Mucosa of rectum (tissue), 2 donors: Measurements from ENCODE around the gene SPATA18.

Experiments used
- H3K27ac ChIP-seq, 2 donors: one replicate each; pipeline ENCODE4 v1.7.0; 2013; ENCODE audit warnings: inconsistent platforms in 2 of 2, low read depth in 2 of 2, low read length in 2 of 2
- H3K27me3 ChIP-seq, 2 donors: one replicate each; pipeline ENCODE4 v1.7.0; 2013; ENCODE audit warnings: low read length in 2 of 2; ENCODE audit not compliant: control insufficient read depth in 2 of 2, insufficient read depth in 2 of 2
- H3K36me3 ChIP-seq, 2 donors: one replicate each; pipeline ENCODE4 v1.7.0; 2013; ENCODE audit warnings: low read length in 2 of 2; ENCODE audit not compliant: control insufficient read depth in 2 of 2, insufficient read depth in 2 of 2
- H3K4me1 ChIP-seq, 2 donors: one replicate each; pipeline ENCODE4 v1.7.0; 2013; ENCODE audit warnings: low read length in 2 of 2, mild to moderate bottlenecking in 1 of 2; ENCODE audit not compliant: control insufficient read depth in 2 of 2, insufficient read depth in 2 of 2
- H3K4me3 ChIP-seq, 2 donors: one replicate each; pipeline ENCODE4 v1.7.0; 2013; ENCODE audit warnings: low read length in 2 of 2
- H3K9ac ChIP-seq, 2 donors: one replicate each; pipeline ENCODE4 v1.7.0; 2013; ENCODE audit warnings: low read length in 2 of 2, low read depth in 1 of 2, mild to moderate bottlenecking in 1 of 2
- H3K9me3 ChIP-seq, 2 donors: one replicate each; pipeline ENCODE4 v1.7.0; 2013; ENCODE audit warnings: low read length in 2 of 2; ENCODE audit not compliant: control insufficient read depth in 2 of 2
- donor health status: healthy.
- donor health status: Normal muscosa, but diverticular disease.

The SPATA18 gene

DNA sequence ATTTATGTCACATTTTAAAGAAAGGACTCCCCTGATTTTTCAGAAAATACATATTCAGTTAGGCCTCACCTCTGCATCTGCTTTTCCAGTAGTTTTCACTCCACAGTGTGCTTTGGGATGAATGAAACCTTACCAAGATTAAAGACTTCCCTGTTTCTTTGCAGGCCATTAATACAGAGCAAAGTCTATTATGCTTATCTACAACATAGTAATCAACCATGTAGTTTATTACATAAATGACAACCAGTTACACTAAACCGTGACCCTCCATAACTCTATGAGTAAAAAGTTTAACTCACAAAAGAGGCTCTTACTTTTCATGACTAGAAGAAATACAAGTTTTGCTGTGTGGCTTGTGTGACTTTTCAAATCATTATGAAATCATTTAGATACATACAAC lies 33.3 kb upstream of the SPATA18 start:
- H3K27me3 ChIP-seq = no peaks in the 10 kb centered on the region
- peak overlapping the region; percentile 61 to 88 for H3K27ac ChIP-seq
- H3K36me3 ChIP-seq = peaks cover 0 to 7% of the 10 kb centered on the region in 2 donors
- H3K9me3 ChIP-seq = no peaks in the 10 kb centered on the region
- peak overlapping the region in 1 of 2 donors; percentile 21 for H3K4me3 ChIP-seq
- no peak overlapping the region for H3K9ac ChIP-seq
- peaks cover 6 to 22% of the 10 kb centered on the region in 2 donors for H3K4me1 ChIP-seq

DNA sequence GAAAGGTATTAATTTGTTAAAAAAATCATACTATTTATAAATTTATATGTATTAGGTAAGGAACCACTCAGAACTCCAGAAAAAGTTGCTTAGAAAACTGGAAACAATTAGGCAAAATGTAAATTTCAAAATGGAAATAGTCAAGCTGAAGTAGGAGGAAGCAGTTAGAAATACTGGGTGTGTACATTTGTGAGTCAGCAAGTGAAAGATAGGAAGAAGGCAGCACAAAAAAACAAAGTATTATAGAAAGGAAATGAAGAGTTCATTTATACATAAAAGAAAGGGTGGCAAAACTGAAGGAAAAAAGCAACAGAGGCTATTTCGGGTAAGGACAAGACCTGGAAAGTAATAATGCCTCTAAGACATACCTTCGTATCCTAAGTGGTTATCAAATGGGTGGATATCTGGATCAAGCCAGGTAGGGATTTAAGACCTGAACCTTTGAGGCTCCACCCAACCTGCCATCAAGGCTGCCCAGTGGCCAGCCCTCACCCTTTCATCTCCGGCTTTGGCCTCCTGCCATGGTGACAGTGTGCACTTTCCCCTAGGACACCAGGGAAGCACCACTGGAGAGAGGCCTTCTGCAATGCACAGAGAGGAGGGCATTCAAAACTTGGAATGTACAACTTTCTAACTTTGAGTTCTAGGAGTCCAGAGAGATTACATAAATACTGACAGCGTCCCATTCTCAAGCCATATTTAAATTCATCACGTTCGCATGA lies 31.0 kb upstream of the SPATA18 start, which contains the start of gene LRRC66:
TSS of gene LRRC66 (minus strand) at position 428 of the 722 bp plus-strand sequence. CDS start 2,750 bp downstream, outside the sequence.
- peak within 1 kb of the TSS; percentile 52 to 62 for H3K4me3 ChIP-seq
- H3K36me3 ChIP-seq = peaks cover 6 to 10% of the 10 kb centered on the region in 2 donors
- peak within 1 kb of the TSS; percentile 74 to 88 for H3K27ac ChIP-seq
- peaks cover 6 to 22% of the 10 kb centered on the region in 2 donors for H3K4me1 ChIP-seq
- H3K27me3 ChIP-seq = no peaks in the 10 kb centered on the region
- H3K9ac ChIP-seq = peak within 1 kb of the TSS; percentile 28 to 37
- no peaks in the 10 kb centered on the region for H3K9me3 ChIP-seq

DNA sequence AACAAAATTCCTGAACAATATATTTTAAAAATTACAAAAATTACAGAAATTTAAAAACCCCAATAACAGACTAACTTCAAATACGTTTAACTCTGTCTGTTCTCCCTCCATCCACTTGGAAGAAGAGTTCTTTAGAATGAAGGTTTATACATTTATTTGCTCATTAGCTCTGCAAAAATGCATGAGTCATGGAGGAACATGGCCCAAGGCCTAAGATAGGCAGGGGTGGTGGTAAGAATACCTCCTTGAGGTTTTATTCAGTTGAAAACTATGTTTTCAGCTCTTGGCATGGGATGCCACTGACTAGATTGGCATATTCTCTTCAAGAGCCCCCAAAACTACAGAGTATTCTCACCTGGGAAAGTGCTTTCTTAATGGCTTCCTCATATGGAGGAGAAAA lies 22.1 kb upstream of the SPATA18 start:
- Histone ChIP-seq H3K9me3 (no peaks in the 10 kb centered on the region), H3K9ac (no peak overlapping the region), H3K36me3 (peaks cover 0 to 14% of the 10 kb centered on the region in 2 donors), H3K27ac (no peak overlapping the region), H3K27me3 (no peaks in the 10 kb centered on the region), H3K4me3 (no peak overlapping the region), H3K4me1 (no peaks in the 10 kb centered on the region)

DNA sequence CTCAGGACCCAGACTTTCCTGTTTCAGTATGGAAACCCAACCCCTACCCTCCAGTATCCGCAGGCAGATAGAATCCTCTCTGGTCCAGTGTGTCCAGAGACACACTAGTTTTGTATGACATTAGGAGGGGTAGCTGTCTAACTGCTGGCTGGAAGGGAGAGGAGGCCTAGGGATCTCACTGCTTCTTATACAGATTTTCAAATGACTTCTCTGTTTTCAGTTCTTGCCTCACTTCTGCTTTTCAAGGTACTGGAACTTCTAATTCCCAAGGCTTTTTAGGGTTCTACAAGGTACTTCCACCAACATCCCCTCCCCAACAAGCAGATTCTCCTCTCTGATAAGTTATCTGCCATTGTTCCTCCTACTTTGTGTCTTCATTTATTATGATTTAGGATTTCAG lies 19.1 kb upstream of the SPATA18 start:
- Histone ChIP-seq H3K9ac (no peak overlapping the region), H3K36me3 (peaks cover 0 to 13% of the 10 kb centered on the region in 2 donors), H3K4me1 (peaks cover 6 to 9% of the 10 kb centered on the region in 2 donors), H3K27ac (no peak overlapping the region), H3K27me3 (no peaks in the 10 kb centered on the region), H3K4me3 (no peak overlapping the region), H3K9me3 (no peaks in the 10 kb centered on the region)

DNA sequence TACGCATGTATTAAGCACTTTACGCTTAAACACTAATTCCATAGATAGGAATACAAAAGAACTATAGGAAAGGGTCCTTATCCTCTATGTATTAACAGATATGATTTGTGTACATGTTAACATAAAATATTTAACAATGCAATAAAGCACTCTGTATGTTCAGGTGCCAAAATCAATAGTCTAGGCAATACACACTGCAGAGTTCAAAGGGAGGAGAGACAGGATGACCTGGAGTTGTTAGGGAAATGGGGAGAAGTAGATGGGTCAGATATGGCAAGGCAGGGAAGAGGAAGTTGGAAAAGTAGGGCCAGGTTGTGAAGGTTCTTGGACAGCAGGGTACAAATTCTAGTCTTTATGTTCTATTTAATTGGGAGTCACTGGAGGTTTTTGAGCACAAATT lies 15.9 kb upstream of the SPATA18 start:
- H3K4me1 ChIP-seq = peaks cover 9 to 12% of the 10 kb centered on the region in 2 donors
- H3K27me3 ChIP-seq = no peaks in the 10 kb centered on the region
- H3K9me3 ChIP-seq = no peaks in the 10 kb centered on the region
- no peak overlapping the region for H3K4me3 ChIP-seq
- peaks cover 0 to 2% of the 10 kb centered on the region in 2 donors for H3K36me3 ChIP-seq
- H3K9ac ChIP-seq = no peak overlapping the region
- H3K27ac ChIP-seq = no peak overlapping the region

DNA sequence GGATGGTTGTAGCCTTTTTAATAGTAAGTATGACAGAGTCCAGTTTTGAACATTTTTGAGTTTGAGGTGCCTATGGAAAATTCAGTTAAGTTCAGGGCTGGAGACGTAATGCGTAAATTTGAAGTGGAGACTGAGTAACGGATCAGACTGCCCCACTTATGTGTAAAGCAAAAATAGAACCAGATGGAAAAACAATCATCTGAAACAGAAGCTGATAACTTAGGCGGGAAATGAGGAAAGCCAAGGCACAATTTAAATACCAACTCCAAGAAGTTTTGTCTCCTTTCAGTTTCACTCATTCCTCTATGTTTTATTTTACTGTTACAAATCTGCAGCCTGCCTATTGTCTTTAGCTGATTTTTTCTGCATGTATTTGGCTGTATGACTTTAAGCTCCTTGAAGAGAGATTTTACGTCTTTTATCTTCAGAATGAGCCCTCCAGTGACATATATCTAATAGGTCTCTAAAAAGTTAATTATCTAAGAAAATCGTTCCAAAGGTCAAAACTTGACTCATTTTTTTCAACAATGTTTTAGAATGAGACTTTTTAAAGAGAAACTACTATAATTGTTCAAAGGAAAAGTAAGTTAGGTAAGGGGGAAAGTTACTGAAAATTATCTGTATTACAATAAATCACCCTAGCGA lies 14.1 kb upstream of the SPATA18 start:
- peak overlapping the region in 1 of 2 donors; percentile 42 for H3K9ac ChIP-seq
- no peak overlapping the region for H3K27ac ChIP-seq

DNA sequence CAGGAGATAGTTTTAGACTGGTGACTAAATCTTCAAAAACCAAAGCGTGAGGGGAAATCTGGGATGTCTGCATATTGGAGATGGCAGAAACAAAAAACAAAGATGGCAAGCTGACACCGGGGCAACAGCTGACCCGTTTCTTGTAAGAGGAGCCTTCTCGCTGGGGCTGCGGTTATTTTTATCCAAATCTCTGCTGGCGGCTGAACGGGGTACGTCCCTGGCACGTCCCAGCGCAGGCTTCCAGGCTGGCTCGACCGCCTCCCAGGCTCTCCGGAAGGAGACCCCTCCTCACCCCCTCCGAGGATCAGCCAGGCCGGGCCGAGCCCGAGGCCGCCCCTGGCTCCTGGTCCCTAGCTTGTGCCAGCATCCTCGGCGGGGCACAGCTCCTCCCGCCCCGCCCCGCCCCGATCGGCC lies 13.4 kb upstream of the SPATA18 start:
- Histone ChIP-seq H3K4me3 (peak overlapping the region; percentile 74 to 78), H3K9me3 (no peaks in the 10 kb centered on the region), H3K27me3 (peaks cover 0 to 7% of the 10 kb centered on the region in 2 donors), H3K9ac (peak overlapping the region; percentile 42 to 62), H3K4me1 (peaks cover 9 to 12% of the 10 kb centered on the region in 2 donors), H3K27ac (no peak overlapping the region), H3K36me3 (peaks cover 0 to 2% of the 10 kb centered on the region in 2 donors)

More for the DNA sequence above, 14.1 kb upstream of the SPATA18 start:
- H3K4me1 ChIP-seq = peaks cover 9 to 12% of the 10 kb centered on the region in 2 donors
- H3K27me3 ChIP-seq = peaks cover 0 to 5% of the 10 kb centered on the region in 2 donors
- peak overlapping the region; percentile 74 to 78 for H3K4me3 ChIP-seq
- peaks cover 0 to 2% of the 10 kb centered on the region in 2 donors for H3K36me3 ChIP-seq
- H3K9me3 ChIP-seq = no peaks in the 10 kb centered on the region

DNA sequence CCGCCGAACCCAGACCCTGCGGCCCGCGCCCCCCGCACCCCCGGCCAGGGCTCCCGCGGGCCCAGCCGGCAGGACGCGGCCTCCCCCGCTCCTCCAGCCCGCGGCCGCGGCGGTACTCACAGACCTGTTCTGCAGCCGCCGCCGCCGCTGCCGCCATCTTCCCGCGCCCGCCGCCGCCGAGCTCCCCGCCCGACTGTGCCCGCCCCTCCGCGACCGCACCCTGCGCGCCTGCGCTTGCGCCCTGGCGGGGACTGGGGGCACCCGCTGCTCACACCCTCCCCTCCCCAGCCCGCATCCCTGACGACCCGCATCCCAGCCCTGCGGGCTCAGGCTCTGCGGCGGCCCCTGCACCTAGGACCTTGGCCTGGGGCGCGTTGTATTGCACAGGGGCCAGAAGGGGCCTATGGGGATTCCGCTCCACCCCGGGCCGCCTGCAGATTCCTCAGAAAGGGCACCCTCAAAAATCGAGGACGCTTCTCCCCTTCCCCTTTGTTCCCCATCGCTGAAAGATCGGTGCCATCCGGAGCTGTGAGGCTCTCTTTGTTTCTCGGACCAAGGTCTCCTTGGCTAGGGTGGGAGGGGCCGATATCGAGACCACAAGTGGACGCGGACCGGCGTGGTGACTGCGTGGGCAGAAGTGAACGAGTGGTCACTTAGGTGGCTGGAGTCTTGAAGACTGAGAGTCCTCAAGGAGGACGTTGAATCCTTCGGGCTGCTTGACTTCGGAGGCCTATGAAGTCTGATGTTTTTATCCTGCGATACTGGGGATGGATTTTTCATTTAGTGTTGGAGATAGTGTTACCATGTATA lies 12.8 kb upstream of the SPATA18 start, which contains the start of gene SGCB:
TSS of gene SGCB (minus strand) at position 197 of the 810 bp plus-strand sequence. CDS start at position 157, 40 bp downstream.
- H3K9me3 ChIP-seq = no peaks in the 10 kb centered on the region
- peak within 1 kb of the TSS; percentile 42 to 67 for H3K9ac ChIP-seq
- H3K4me3 ChIP-seq = peak within 1 kb of the TSS; percentile 74 to 78
- peak within 1 kb of the TSS in 1 of 2 donors; percentile 27 for H3K27ac ChIP-seq
- H3K27me3 ChIP-seq = peaks cover 0 to 7% of the 10 kb centered on the region in 2 donors
- H3K4me1 ChIP-seq = peaks cover 9 to 12% of the 10 kb centered on the region in 2 donors
- H3K36me3 ChIP-seq = peaks cover 0 to 2% of the 10 kb centered on the region in 2 donors

DNA sequence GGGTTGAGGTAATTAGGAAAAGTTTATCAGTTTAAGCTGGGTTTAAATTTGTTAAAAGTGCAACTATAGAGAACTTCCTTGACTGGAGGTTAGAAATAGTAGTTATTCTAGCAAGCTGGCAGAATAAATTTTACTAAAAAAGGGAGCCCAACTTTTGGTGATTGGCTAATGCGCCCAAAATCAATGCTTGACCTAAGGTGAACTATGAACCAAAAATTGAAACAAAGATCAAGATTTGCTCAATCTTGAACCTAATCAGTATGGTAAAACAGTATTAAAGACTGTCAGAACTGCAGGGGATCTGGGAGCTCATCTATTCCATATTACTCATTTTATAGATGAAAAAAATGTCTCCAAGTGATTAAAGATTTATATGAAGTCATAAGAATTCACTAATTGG lies 6.1 kb upstream of the SPATA18 start:
- H3K27me3 ChIP-seq = peaks cover 0 to 7% of the 10 kb centered on the region in 2 donors
- no peak overlapping the region for H3K4me3 ChIP-seq
- H3K9ac ChIP-seq = no peak overlapping the region

More for the DNA sequence above, 6.1 kb upstream of the SPATA18 start:
- Histone ChIP-seq H3K36me3 (no peaks in the 10 kb centered on the region), H3K9me3 (no peaks in the 10 kb centered on the region), H3K4me1 (peaks cover 0 to 2% of the 10 kb centered on the region in 2 donors), H3K27ac (no peak overlapping the region)
